HG03066 (cell line): ENCODE data around the gene SLC12A2.

Source experiments
- ATAC-seq: cut with Tn5 transposase; IDR thresholded peaks from one replicate; pipeline ENCODE4 v1.9.1; 2021; ENCODE audit warnings: low read depth; ENCODE audit not compliant: unreplicated experiment

Gene SLC12A2

DNA sequence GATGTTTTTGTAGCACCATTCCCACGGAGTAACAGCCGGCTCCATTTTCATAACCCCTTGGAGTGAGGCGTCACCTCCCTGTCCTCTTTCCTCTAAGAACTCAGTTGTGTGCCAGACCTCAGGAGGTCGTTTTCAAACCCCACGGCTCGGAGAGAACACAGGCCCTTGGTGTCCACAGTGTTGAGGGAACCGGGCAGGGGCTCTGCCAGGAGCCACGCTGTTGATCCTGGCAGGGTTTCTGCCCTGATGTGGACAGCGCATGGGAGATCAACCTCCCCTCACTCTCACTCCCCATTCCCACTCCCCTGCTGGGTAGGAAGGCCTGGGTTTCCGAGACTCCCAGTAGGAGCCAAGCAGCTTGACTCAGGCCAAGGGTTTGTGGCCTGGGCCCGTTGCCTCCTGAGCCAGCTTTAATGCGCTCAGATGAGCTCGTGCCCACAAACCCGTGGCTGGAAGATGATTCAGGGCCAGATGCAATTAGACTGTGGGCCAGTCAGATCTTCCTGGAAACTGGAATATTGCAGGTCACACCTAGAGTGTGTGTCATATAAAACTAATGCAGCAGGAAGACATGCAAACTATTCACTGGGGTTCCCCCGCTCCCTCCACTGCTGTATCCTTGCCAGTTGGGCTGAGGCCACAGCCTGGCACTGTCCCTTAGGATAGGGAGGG lies 133.4 kb downstream of the SLC12A2 start:
- ATAC-seq = no peak

DNA sequence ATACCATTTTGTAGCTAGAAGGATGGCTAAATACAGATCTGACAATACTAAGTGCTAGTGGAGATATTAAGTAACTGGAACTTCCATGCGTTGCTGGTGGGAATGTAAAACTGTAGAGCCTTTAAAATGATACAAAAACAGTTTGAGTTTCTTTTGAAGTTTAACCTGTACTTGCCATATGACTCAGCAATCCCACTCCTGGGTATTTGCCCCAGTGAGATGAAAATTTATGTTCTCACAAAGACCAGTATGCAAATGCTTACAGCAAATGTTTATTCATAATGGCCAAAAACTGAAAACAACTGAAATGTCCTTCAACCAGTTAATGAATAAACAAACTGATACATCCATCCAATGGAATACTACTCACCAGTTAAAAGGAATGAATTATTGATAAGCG lies 137.3 kb downstream of the SLC12A2 start:
- ATAC-seq = no peak

DNA sequence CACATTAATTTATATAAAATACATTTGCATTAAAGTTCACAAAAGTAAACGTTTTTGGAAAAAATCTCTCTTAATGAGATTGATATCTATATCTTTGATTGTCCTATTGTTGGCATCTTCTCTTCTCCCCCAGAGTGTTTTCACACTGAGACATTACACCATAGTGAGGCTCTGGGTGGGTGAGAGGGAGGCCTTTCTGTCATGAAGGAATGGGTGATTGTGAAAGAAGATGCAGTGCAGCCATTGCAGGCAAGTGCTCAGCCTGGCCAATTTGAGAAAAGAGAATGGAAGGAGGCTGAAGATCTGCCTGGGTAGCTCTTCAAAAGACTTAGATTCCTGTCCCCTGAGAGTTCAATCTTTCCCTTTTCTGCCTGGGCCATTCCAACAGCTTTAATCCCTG lies 140.8 kb downstream of the SLC12A2 start:
- ATAC-seq = no peak

DNA sequence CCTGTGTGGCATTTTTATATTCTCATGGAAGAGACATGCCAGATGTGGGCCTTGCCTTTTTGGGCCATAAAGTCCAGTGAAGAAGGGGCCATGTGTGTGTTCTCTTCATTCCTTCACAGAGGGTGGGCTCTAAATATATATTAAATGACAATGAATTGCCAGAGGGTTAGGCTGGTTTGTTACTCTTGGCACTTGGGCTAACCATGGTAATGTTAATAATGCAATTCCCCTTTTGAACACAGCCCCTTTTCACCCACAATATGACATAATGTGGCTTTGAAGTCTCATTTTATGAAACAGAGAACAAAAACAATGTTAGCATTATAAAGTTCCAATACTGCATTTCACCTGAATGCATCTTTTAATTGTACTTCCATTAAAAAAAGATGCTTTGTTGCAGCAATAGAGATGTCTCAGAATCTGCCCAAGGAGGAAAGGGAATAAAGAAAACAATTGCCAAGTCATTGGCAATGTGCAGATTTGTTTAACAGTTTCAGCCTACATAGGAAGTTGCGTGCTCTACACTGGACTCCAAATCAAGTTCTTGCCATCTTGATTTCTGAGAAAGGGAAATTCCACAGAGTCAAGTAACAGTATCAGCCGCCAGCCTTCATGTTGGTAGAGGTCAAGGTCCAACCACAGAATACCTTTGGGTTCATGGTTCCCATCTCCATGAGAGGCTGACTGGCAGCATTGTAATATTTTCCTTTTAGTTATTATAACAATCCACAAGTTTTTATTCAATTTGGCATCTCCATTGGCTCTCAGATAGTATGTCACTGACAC lies 141.9 kb downstream of the SLC12A2 start:
- ATAC-seq = no peak

DNA sequence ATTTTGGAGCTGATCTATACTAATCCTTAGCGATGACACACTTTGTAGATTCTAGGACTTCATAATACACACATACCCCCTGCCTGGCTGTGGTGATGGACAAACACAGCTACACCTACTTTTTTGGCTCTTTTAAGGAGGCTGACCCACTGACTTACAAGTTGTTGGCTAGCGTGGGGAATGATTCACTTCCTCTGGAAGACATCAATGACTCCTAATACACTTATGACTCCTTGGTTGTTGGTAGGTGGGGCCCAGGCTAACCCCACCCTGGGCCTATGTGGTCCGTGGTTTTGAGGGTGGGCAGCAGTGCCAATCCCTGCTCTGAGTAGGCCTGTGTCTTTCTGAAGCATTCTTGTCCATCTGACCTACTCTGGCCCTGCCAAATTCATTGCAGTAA lies 144.4 kb downstream of the SLC12A2 start:
- ATAC-seq = no peak

DNA sequence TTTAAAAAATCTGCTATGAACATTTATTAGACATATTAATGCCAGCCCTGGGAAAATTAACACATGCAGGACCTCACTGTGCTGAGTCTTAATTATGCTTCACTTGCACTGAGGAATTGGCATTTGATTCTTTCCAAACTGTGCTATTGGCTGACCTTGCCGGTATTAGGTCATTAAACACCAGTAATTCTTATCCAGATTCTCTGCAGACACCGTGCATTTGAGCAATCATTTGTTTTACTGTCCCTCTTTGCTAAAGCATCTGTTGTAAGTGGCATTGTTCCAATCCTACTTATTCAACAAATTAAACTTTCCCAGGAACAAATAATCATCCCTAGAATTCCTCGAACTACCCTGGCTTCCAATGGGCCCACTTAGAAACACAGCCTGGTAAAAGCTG lies 145.0 kb downstream of the SLC12A2 start:
- ATAC-seq = no peak

DNA sequence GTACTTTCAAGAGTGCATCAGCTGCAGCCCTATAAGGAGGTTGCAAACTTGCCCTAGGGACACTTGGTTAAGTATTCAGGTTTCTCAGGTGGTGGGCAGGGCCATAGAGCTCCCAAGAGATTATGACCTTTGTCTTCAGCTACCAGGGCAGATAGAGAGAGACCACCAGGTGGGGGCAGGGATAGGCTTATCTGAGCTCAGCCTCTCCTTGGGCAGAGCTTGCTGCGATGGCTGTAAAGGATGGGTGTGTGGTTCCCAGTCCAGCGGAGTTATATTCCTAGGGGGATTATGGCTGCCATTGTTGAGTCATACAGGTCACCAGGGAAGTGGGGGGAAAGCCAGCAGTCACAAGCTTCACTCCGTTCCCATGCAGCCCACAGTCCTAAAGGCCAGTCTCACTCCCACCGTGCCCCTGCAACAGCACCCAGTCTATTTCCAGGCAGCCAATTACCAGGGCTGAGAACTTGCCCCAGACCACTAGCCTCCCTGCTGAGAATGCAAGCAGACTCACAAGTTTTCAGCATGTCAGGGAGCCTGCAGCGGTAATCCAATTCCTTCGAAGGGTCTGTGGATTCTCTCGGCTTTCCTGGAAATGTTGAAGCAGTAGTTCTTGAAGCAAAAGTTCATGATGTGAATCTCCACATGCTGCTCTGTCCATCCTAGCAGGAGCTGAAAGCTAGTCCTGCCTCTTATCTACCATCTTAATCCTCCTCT lies 151.5 kb downstream of the SLC12A2 start:
- no peak for ATAC-seq

DNA sequence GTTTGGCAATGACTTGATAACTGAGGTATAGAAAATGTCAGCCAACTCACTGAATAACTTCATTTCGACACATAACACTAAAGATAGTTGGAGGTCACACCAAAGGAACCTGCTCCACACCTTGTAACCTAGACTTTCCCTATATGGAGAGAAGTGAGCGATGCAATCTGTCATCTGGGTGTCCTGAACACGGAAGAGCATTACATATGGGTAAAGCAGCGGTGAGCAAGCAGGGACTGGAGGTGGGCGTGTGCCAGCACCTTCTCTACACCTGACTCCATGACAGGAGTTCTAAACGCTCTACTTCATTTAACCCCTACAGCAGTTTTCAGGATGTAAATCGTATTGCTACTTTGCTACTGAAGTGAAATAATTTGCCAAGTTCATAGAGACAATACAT lies 152.8 kb downstream of the SLC12A2 start:
- ATAC-seq = no peak

DNA sequence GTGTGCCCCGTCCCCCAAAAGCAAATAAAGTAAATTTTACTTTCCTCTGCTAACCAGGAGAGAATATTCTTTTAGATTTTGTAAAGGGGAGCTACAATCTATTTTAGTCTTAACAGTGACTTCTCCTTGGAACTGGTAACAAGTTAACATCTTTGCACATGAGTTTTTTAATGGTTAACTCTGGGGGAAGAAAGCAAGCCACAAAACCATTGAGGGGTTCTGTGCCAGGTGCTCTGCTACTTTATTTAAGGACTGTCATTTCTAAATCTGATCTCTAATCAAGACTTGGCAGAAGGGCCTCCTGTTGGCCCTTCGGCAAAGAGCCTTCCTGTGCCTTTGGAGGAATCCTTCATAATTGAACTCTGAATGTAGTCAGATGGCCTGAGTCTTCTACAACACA lies 153.4 kb downstream of the SLC12A2 start:
- ATAC-seq = no peak

DNA sequence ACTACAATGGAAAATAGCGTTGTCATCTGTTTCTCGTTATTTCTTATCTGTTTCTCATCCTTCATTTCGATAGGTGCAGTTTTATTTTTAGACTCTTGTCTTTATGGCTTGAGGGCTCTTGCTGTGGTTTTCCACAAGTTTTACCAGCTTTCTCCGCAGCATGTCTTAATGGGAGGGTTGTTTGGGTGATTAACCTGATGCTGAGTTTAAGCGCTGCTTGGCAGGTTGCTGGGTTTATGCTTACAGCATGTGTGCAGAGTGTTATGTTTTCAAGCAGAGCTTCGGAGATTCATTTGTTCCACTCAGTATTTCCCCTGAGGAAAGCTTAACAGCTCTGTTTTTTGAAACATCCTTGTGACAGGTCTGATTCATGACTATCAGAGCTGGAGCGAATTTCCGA lies 154.0 kb downstream of the SLC12A2 start:
- ATAC-seq = no peak
